Astrocyte (in vitro differentiated cells and primary cell): ENCODE results near the gene MACC1. TPM values are rescaled to one million over a fixed set of nuclear protein-coding genes. Genes with fewer than 3 reads are reported as not detected.

ENCODE experiments used
- DNase-seq: peaks from one replicate; pipeline ENCODE4 v3.0.0-alpha.2; 2010; ENCODE audit warnings: low read depth
- FAIRE-seq: peaks from 2 replicates; lab custom pipeline; 2011; peaks lifted over from hg19 to GRCh38; lab: Jason Lieb, UNC
- H2AFZ ChIP-seq: 2 replicates; pipeline ENCODE4 v1.6.0; 2012; ENCODE audit warnings: low read depth, low read length, inconsistent platforms
- H3K27ac ChIP-seq: 2 replicates; pipeline ENCODE4 v1.5.1; 2011; ENCODE audit warnings: low read depth, low read length, inconsistent platforms
- H3K27me3 ChIP-seq: 2 replicates; pipeline ENCODE4 v1.6.0; 2011; ENCODE audit warnings: low read length, inconsistent platforms; ENCODE audit not compliant: insufficient read depth
- H3K36me3 ChIP-seq: 2 replicates; pipeline ENCODE4 v1.5.1; 2011; ENCODE audit warnings: low read length, inconsistent platforms; ENCODE audit not compliant: insufficient read depth
- H3K4me1 ChIP-seq: 2 replicates; pipeline ENCODE4 v1.5.1; 2011; ENCODE audit warnings: low read length, inconsistent platforms; ENCODE audit not compliant: insufficient read depth
- H3K4me2 ChIP-seq: 2 replicates; pipeline ENCODE4 v1.6.0; 2012; ENCODE audit warnings: low read length, inconsistent platforms
- H3K4me3 ChIP-seq: 2 replicates; pipeline ENCODE4 v1.5.1; 2011; ENCODE audit warnings: low read depth, mild to moderate bottlenecking, low read length, inconsistent platforms; ENCODE audit not compliant: insufficient read depth
- H3K79me2 ChIP-seq: 2 replicates; pipeline ENCODE4 v1.6.0; 2012; ENCODE audit warnings: mild to moderate bottlenecking, low read length, inconsistent platforms; ENCODE audit not compliant: insufficient read depth
- H3K9ac ChIP-seq: 2 replicates; pipeline ENCODE4 v1.6.0; 2012; ENCODE audit warnings: mild to moderate bottlenecking, low read length, inconsistent platforms
- H3K9me3 ChIP-seq: 2 replicates; pipeline ENCODE4 v1.5.1; 2012; ENCODE audit warnings: low read depth, mild to moderate bottlenecking, low read length, inconsistent platforms; ENCODE audit not compliant: insufficient read depth
- H4K20me1 ChIP-seq: 2 replicates; pipeline ENCODE4 v1.6.0; 2012; ENCODE audit warnings: low read length, inconsistent platforms; ENCODE audit not compliant: insufficient read depth
- H3K27ac Mint-ChIP-seq: one replicate; pipeline ENCODE4 v1.8.0; 2021; ENCODE audit warnings: mild to moderate bottlenecking, mixed read lengths; ENCODE audit not compliant: unreplicated experiment
- H3K27me3 Mint-ChIP-seq: one replicate; pipeline ENCODE4 v1.8.0; 2021; ENCODE audit warnings: low read depth, mixed read lengths; ENCODE audit not compliant: unreplicated experiment
- H3K36me3 Mint-ChIP-seq: one replicate; pipeline ENCODE4 v1.8.0; 2021; ENCODE audit warnings: low read depth, mixed read lengths; ENCODE audit not compliant: unreplicated experiment
- H3K4me1 Mint-ChIP-seq: one replicate; pipeline ENCODE4 v1.8.0; 2021; ENCODE audit warnings: low read depth, mixed read lengths; ENCODE audit not compliant: unreplicated experiment
- H3K4me3 Mint-ChIP-seq: one replicate; pipeline ENCODE4 v1.8.0; 2021; ENCODE audit warnings: mild to moderate bottlenecking, moderate library complexity, mixed read lengths; ENCODE audit not compliant: unreplicated experiment
- H3K9me3 Mint-ChIP-seq: one replicate; pipeline ENCODE4 v1.8.0; 2021; ENCODE audit warnings: mild to moderate bottlenecking, mixed read lengths; ENCODE audit not compliant: unreplicated experiment
- CTCF ChIP-seq: IDR thresholded peaks from 2 replicates; pipeline ENCODE4 v1.5.1; 2011; ENCODE audit warnings: low read depth, mild to moderate bottlenecking, inconsistent platforms, low read length, moderate library complexity; ENCODE audit not compliant: insufficient read depth
- EZH2 ChIP-seq: IDR thresholded peaks from 2 replicates; pipeline ENCODE4 v1.6.1; 2012; ENCODE audit warnings: mild to moderate bottlenecking, low read length, inconsistent platforms; ENCODE audit not compliant: insufficient read depth
- total RNA-seq: library from RNA; stranded (reverse); gene quantifications from 2 replicates; pipeline ENCODE4 v1.2.1, GENCODE V29; 2021

The MACC1 gene
- total RNA-seq, 1 donor from 2014 or later, result 2.0 TPM

DNA sequence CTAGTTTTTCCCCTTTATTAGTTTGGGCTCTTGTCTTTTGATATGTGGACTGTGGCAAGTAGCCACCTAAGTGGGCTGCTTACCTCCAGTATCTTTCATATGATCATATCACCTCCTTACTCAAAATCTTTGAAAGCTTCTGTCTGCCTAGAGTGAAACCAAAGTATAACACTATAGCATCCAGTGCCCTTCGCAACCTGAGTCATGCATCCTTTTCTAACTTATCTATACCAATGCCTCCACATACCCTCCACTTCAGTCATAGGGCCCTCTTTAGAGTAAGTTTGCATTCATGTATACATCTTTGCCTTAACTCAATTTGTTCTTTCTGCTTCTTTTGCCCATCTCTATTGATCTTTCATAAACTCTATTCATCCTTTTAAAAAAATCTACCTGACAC lies 15.7 kb upstream of the MACC1 start:
- peaks cover 2% of the 10 kb centered on the region for H3K27me3 Mint-ChIP-seq
- Histone ChIP-seq H3K4me1 (peaks cover 21% of the 10 kb centered on the region), H3K4me3 (no peak overlapping the region), H3K79me2 (no peaks in the 10 kb centered on the region), H3K36me3 (no peaks in the 10 kb centered on the region), H3K27me3 (no peaks in the 10 kb centered on the region), H3K9me3 (no peaks in the 10 kb centered on the region), H2AFZ (no peak overlapping the region), H3K27ac (no peak overlapping the region), H4K20me1 (no peaks in the 10 kb centered on the region), H3K4me2 (no peak overlapping the region), H3K9ac (no peak overlapping the region)
- H3K9me3 Mint-ChIP-seq, result no peaks in the 10 kb centered on the region
- no peak overlapping the region for H3K4me3 Mint-ChIP-seq
- TF ChIP-seq CTCF (no peak), EZH2 (no peak)
- DNase-seq (no peak), FAIRE-seq (no peak)
- no peaks in the 10 kb centered on the region for H3K36me3 Mint-ChIP-seq
- no peak overlapping the region for H3K27ac Mint-ChIP-seq
- H3K4me1 Mint-ChIP-seq, result peaks cover 43% of the 10 kb centered on the region

DNA sequence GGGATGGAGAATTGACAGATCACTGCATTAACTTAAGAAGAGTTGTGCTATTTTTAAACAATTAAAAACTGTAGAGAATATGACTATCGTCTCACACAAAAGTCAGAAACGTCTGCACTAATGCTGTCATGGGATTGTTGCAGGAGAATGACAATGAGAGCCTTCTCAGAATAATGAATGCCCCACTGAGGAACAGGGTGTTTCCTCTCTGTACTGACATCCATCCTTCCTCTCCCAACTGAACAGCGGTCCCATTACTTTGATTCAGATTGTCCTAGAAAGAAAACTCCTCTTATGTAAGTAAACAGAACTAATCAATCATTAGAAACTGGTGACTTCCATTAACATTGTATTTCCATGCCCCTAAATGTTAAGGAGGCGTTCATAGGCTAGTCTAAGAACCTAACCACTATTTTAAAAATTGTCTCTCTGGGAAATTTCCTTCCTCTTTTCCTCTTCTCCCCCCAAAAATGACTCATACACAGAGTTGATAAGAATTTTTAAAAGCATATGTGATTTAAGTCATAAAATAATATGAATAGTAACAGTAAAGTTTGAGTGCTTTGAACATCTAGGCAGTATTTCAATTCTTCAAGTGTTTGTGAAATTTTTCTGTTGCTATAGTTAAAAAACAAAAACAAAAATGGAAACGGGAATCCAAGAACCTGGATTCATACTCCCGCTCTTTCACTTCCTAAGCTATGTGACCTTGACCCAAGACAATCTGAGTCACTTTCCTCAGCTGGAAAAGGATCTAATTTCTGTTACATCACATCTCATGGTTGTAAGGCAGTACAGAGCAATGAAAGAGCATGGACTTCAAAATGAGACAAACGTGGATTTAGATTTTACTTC lies 12.7 kb upstream of the MACC1 start:
- no peak overlapping the region for H2AFZ ChIP-seq
- Mint-ChIP-seq H3K36me3 (no peaks in the 10 kb centered on the region), H3K27ac (peak overlapping the region; percentile 74), H3K4me3 (no peak overlapping the region), H3K27me3 (peaks cover 2% of the 10 kb centered on the region), H3K4me1 (peaks cover 19% of the 10 kb centered on the region), H3K9me3 (peaks cover 1% of the 10 kb centered on the region)
- peak overlapping the region; percentile 64 for H3K27ac ChIP-seq
- H3K4me2 ChIP-seq, result peak overlapping the region; percentile 8
- peaks cover 9% of the 10 kb centered on the region for H3K4me1 ChIP-seq
- no peak overlapping the region for H3K4me3 ChIP-seq
- no peaks in the 10 kb centered on the region for H3K9me3 ChIP-seq
- FAIRE-seq, result peak; percentile 68
- no peaks in the 10 kb centered on the region for H3K27me3 ChIP-seq
- DNase-seq, result peak; percentile 90
- H3K79me2 ChIP-seq, result no peaks in the 10 kb centered on the region
- H3K36me3 ChIP-seq, result no peaks in the 10 kb centered on the region
- no peaks in the 10 kb centered on the region for H4K20me1 ChIP-seq
- H3K9ac ChIP-seq, result no peak overlapping the region
- no peak for TF ChIP-seq EZH2
- TF ChIP-seq CTCF, result no peak

GRCh38 chr7:20229081-20229480 lies 11.9 kb upstream of the MACC1 start:
- no peak overlapping the region for H3K27ac Mint-ChIP-seq
- FAIRE-seq (no peak), DNase-seq (no peak)
- no peaks in the 10 kb centered on the region for H3K36me3 Mint-ChIP-seq
- no peak overlapping the region for H3K27ac ChIP-seq
- TF ChIP-seq EZH2, result no peak
- TF ChIP-seq CTCF, result no peak
- no peaks in the 10 kb centered on the region for H3K27me3 ChIP-seq
- no peak overlapping the region for H3K4me3 ChIP-seq
- H3K79me2 ChIP-seq, result no peaks in the 10 kb centered on the region
- no peak overlapping the region for H3K4me2 ChIP-seq
- no peak overlapping the region for H3K9ac ChIP-seq
- no peaks in the 10 kb centered on the region for H3K36me3 ChIP-seq
- no peaks in the 10 kb centered on the region for H3K9me3 ChIP-seq
- H3K27me3 Mint-ChIP-seq, result no peaks in the 10 kb centered on the region
- no peak overlapping the region for H3K4me3 Mint-ChIP-seq
- no peak overlapping the region for H2AFZ ChIP-seq
- H4K20me1 ChIP-seq, result no peaks in the 10 kb centered on the region
- H3K4me1 Mint-ChIP-seq, result peaks cover 15% of the 10 kb centered on the region
- H3K4me1 ChIP-seq, result peaks cover 9% of the 10 kb centered on the region
- peaks cover 1% of the 10 kb centered on the region for H3K9me3 Mint-ChIP-seq
